RPMI7951 (cell line): Measurements from ENCODE around the gene PLS3. TPM values are rescaled to one million over a fixed set of nuclear protein-coding genes. Genes with fewer than 3 reads are reported as not detected.
"Not testable (repeated sequence)": the region's sequence is repeated elsewhere in the genome, so short reads cannot be mapped to it uniquely, and the experiment has no call there.

ENCODE experiments used
- DNase-seq: peaks from one replicate; pipeline ENCODE4 v3.0.0-alpha.2; 2012; ENCODE audit warnings: low read depth
- total RNA-seq: library from RNA; depleted of rRNA; stranded (reverse); fragments of >200 nt; shearing (Covaris generic); gene quantifications from 2 replicates; pipeline ENCODE4 v1.2.3, GENCODE V29; 2014

The PLS3 gene
- total RNA-seq, 1 experiment from 2014 or later: 116 TPM

DNA sequence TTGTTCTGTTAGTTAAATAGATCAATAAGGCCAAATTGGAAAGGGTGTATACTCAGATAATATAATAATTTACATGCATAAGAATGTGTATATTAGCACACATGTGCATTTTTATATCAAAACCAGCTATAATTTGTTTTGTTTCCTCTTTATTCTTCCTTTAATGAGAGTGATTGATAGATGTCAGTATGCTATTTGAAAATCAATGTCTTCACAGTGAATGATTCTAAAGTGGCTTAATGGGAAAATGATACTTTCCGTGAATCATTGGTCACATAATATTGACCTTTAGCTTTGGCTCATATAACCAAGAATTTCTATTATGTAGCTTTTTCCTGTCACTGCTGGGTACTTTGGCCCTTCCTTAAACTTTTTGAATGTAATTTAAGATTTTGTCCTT lies 48.6 kb downstream of the PLS3 start:
- DNase-seq: no peak

DNA sequence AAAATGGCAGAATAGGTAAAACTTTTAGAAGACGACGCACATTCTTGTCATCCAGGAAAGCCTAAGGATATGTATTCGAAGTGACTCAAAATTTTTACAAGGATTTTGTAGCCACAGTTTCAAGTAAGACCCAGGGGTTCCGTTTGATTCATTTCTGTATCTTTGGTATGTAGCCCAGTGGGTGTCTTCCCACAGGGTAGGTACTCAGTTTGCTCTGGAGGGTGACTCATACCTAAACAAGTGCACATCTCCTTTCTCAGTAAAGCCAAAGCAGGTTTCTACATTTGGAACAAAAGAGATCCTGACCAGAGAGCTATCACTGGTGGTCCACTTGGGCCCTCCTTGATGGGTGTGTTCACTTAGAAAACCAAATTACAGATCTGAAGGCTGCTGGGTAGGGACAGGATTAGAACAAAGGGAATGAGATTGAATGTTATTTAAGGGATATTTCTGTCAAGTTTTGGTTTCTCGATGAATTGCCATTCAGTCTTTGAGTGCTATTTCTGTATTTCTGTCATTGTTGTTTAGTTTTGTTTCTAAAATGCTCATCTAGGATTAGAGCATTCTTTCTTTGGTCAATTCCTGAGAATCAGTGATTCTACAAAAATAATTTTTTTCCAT lies 56.1 kb downstream of the PLS3 start:
- peak; percentile 78 for DNase-seq

DNA sequence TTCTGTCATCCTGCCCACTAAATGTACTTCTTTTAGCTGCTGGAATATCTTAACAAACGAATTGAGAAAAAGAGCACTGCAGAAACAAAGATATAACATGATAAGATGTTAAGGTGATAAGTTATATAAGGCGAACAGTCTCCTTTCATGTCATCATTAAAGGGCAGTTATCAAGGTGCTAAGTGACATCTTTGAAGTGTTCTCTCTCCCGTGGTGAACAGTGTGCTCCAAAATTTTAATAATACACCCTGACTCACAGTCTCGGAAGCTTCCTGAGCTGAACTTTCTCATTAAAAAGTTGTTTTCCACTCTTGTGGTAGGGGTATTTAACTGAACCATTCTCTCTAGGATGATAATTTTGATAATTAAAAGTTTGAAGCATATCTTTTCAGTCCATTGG lies 61.6 kb downstream of the PLS3 start:
- no peak for DNase-seq

DNA sequence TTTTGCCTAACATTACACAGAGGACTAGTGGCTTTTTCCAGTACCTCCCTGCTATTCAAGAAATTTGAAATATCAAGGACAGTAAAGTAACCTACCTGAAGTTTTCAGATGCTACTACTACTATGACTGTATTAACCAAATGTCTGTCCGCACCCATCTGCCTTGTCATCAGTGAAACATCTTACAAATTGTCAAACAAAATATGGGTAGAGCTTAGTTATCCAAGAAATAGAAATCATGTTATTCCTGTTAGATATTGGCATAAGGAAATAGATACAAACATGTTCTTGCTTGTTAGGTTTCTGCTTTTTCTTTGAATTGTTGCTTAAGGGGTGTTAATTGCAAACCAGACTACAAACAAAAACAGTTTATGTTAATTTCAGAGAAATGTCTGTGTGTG lies 63.9 kb downstream of the PLS3 start:
- no peak for DNase-seq

DNA sequence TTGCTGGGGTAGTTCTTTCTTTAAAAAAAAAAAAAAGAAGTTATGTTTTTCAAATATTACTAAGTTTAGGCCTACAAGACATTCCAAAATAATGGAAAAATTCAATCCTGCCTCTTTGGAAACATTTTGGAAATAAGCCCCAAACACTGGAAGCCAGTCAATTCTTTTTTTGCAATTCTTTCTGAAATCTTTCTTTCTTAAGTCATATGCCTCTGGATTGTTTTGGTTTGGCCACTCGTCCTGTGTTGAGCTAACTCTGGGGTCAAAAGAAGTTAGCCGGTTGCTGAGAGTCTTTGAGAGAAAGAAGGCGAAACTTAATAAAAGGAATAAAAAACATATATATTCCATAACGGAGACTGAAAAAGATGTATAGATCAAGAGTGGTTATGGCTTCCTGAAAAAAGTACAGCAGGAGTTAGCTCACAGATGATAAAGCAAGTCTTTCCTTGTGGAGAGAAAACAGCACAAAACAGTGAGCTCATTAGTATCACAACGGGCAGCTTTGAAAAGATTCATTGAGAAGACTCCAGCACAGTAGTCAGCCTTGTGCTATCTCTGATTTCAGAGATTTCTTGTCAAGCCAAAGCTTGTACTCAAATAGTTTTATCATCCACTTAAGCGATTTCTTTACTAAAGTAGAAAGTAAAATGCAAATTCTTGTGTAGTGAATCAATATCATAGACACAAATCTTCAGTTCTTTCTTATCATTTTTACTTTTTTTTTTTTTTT lies 64.8 kb downstream of the PLS3 start:
- no peak for DNase-seq

DNA sequence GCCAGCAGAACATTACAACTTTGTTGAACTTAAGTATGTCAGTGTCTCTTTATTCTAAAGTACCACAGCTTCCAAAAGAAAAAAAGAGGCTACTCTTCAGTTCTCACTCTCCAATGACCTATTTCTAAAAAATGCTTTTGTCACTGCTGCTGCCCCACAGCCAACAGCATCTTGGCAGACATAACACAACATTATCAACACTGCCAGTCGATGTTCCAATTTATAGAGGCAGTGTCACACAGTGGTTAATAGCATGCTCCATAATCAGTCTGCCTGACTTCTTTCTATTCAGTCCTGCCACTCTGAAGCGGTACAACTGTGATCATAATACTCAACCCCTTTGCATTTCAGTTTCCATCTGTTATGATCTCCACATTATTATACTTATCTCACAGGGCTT lies 69.2 kb downstream of the PLS3 start:
- no peak for DNase-seq

DNA sequence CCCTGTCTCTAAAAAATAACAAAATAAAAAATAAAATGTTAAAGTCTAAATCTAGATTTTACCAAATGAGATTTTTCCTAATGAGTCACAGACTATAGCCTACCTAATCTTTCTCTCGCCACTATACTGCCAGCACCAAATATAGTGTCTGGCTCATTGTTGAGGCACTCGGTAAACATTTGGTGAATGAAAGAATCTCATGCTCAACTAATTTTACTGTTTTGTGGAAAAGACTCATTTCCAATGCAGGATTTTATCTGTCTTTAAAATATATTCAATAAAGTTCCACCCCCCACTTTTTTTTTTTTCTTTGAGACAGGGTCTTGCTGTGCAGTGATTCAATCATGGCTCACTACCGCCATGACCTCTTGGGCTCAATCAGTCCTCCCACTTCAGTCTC lies 71.5 kb downstream of the PLS3 start:
- no peak for DNase-seq

DNA sequence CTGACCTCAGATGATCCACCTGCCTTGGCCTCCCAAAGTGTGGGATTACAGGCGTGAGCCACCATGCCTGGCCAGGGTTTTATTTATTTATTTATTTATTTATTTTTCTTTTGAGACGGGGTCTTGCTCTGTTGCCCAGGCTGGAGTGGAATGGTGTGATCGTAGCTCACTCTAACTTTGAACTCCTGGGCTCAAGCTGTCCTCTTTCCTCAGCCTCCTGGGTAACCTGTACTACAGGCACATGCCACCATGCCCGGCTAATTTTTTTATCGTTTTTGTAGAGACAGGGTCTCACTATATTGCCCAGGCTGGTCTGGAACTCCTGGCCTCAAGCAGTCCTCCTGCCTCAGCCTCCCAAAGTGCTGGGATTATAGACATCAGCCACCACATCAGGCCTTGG lies 72.4 kb downstream of the PLS3 start:
- DNase-seq: not testable (repeated sequence)

DNA sequence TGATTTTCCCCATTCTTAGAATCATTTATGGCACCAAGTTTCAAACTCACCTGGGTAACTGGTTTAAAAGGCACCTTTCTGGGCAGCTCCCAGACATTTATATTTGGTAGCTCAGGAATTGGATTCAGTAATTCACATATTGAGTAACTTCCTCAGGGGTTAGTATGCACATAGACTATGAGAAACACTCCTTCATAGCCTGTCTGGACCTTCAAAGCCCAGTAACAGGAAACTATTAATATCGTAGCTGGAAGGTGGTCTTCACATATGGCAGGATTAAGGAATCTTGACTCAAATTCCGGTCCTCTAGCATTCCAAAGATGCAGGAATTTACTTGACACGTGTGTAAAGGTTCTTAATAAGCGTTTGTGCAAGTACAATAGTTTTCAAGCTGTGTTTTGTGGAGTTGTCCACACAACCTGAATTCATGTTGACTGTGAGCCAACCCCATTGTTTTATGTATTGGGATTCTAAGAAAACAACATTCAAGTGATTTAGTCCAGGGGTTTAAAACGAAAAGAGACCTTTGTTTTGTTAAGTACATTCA lies 78.4 kb downstream of the PLS3 start:
- no peak for DNase-seq

DNA sequence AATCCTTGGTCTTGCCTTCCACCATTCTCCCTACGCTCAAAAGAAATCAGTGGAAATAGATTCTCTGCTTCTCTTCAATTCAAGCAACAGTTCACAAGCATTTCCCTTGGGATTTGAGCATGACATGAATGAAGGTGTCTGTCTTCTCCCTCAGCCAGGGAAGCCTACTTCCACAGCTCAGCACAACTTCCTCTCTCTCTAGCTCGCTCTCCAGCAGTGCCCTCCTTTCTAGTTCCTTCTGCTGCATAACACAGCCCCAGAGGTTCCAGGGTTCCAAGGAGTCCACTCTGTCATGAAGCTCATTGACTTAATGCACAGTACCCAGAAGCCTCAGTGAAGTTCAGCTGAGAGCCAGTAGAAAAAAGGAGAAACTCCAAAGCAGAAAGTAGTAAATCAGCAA lies 81.3 kb downstream of the PLS3 start:
- no peak for DNase-seq

DNA sequence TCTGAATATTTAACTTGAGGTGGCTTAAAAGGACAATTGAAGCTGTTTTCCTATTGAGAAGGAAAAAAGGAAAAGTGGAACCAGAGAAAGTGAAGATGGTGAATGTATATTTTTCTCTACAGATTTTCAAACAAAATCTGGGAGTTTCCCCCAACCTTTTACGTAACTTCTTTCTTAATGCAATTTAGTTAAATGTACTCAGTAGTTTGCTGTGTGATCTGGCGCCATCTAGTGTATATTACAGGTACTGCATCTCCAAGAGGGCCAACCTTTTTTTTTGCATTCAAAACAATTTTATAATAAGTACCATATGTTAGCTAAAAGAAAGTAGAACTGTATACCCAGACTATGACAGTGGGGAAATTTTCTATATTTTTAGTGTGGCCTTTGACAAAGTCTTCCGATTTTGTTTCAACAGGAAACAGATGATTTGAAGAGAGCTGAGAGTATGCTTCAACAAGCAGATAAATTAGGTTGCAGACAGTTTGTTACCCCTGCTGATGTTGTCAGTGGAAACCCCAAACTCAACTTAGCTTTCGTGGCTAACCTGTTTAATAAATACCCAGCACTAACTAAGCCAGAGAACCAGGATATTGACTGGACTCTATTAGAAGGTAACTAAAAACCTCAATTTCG lies 82.0 kb downstream of the PLS3 start:
- DNase-seq: peak; percentile 47

DNA sequence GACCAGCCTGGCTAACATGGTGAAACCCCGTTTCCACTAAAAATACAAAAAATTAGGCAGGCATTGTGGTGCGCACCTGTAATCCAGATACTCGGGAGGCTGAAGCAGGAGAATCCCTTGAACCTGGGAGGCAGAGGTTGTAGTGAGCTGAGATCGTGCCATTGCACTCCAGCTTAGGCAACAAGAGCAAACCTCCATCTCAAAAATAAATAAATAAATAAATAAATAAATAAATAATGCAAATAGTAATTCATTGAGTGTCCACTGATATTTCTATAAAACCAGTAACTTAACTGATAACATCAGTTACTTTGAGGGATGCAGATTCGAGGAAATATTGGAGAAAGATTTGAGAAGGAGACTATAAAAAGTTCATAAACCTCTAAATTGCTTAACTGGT lies 83.4 kb downstream of the PLS3 start:
- not testable (repeated sequence) for DNase-seq

DNA sequence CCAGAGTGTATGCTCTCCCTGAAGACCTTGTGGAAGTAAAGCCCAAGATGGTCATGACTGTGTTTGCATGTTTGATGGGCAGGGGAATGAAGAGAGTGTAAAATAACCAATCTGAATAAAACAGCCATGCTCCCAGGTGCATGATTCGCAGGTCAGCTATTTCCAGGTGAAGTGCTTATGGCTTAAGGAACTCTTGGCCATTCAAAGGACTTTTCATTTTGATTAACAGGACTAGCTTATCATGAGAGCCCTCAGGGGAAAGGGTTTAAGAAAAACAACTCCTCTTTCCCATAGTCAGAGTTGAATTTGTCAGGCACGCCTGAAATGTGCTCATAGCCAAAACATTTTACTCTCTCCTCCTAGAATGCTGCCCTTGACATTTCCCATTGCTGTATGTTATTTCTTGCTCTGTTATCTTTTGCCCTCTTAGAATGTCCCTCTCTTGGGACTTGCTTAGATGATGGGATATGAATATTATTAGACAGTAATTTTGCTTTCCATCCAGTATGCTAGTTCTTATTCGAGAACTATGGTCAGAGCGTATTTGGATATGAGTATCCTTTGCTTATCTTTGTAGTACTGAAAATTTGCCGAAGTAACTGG lies 88.6 kb downstream of the PLS3 start:
- DNase-seq: no peak

DNA sequence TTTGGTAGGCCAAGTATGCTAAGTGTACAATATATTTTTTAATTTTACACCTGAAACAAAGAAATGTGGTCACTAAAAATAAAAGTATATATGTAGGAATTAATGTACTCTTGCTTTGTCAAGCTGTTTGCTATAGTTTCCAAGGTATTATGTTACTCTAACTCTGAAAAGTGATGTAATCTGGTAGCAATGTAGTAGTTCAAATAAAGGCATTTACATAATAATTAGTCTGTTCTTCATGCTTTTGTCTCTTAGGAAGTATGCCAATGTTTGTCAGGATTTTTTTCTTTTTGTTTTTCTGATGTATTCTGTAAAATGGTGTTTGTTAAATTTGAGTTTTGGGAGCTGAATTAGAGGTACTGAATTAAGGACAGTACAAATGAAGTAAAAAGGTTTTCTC lies 89.5 kb downstream of the PLS3 start:
- no peak for DNase-seq

DNA sequence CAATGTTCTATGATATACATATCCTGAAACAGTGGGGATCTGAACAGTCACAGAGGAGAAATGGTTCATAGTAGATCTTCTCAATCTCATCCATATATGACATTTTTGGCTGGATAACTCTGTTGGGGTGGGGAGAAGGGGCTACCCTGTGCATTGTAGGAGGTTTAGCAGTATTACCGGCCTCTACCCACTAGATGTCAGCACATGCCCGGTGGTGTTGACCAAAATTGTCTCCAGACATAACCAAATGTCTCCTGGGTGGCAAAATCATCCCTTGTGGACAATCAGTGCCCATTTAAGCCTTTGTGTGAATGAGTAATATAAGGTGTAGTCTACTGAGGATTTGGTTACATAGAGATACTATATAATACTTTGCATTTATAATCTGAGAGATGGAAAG lies 89.9 kb downstream of the PLS3 start:
- peak; percentile 46 for DNase-seq

DNA sequence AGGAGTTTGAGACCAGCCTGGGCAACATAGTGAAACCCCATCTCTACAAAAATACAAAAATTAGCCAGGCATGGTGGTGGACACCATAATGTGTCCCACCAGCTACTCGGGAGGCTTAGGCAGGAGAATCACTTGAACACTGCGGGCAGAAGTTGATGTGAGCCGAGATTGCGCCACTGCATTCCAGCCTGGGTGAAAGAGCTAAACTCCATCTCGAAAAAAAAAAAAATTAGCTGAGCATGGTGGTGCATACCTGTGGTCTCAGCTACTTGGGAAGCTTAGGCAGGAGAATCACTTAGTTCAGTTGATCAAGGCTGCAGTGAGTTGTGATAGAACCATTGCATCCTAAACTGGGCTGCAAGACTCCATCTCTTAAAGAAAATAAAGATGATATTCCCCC lies 91.2 kb downstream of the PLS3 start:
- no peak for DNase-seq

DNA sequence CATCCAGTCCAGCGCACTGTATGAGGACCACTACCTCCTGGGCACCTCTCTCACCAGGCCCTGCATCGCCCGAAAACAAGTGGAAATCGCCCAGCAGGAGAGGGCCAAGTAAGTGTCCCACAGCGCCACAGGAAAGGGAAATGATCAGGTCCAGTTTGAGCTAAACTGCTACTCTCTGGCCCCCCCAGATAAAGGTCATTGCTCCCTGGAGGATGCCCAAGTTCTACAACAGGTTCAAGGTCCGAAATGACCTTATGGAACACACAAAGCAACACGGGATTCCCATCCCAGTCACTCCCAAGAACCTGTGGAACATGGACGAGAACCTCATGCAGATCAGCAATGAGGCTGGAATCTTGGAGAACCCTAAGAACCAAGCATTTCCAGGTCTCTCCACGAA lies 104.1 kb downstream of the PLS3 start:
- DNase-seq: no peak

DNA sequence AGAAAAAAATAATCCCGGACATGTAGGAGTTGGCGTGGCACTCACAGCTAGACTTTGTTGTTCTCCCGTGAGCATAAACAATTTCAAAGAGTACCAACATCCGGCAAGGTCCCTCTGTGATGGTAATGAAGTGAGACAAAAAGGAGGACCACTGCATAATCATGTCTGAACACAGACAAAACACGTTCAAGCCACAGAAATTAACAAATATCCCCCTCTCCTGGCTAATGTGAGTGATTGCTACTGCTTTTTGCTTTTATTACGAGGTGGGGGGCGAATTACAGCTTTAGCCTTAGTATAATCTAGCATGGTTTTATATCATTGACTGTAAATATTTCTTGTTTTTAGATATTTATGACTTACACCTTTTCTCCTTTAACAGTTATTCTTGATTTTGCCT lies 118.5 kb downstream of the PLS3 start:
- DNase-seq: peak; percentile 36

DNA sequence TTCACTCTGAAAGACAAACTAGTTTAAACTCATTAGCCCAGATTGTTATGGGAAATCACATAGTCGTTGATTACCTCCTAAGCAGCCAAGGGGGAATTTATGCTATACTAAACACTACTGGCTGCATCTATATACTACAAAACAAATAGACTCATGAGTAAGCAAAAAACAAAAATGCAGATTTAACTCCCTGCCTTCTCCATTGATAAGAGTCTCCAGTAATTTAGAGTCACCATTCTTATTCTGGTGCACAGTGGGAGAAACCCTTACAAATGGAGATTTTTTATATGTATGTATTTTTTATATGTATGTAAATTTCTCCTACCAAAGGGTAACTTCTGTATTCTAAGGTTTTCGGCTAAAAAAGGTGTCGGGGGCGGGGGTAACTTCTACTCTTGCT lies 126.6 kb downstream of the PLS3 start:
- no peak for DNase-seq

DNA sequence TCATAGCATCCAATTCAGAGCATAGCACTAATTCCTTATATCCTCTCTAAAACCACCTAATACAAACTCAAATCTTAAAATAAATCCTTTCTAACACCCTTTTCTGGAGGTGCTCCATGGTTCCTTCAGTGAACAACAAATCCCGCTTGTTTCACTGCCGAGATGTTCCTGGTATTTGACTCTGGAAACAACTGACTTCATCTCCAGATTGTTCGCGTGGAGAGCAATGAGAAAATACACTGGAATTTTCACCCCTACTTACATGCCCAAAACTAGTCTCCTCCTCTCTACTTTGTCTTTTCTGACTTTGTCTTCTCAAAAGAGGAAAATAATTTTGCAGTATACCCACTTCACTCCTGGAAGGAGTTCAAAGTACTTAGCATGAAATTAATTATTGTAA lies 129.0 kb downstream of the PLS3 start:
- no peak for DNase-seq

DNA sequence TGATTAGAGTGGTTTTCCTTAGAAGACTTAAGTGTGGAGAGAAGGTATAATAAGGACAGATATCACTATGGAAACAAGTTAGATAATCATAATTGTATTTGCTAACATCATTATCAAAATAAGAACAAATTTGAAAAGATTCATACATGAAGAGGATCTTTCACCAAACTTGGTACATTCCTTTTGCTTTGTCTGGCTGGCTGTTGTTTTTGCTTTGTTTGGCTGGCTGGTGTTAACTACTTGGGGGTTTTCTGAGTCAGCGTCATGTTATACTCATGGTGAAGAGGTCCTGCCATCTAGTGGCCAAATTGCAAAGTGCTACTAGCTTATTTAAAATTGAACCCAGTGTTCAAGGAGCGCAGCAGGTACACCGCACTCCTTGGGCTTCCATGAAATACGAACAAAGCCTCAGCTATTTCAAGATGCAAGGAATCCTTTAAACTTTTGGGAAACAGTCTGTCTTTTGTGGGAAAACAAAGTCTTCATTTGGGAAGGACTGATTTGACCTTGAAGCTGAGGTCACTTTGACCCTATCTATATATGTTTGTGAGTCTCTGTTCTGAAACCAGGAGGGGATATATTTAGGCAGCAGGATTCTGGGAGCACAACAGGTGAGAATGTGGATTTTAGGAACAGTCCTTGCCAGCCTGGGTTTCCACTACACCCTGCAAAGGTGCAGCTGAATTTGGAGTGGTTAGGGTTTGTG lies 129.7 kb downstream of the PLS3 start:
- DNase-seq: peak; percentile 62

DNA sequence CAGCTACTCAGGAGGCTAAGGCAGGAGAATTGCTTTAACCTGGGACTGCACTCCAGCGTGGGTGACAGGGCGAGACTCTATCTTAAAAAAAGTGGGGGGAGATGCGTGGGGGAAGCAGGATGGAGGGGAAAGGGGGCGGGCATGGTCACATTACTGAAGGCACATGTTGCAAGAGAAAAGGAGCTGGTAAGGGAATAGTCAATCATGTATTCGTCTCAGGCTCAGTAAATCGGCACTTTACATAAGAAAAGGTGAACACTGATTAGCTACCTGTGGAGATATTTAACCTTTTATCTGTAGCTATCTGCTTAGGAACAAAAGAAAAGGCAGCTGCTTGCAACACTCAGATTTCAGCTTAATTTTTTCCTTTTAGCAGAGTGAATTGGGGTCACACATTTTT lies 132.5 kb downstream of the PLS3 start:
- no peak for DNase-seq
